HEK293 (cell line): Measurements from ENCODE around the gene DNAJC21.
A peak's percentile ranks its signal among the peaks of the same experiment; 100 is the strongest.

ENCODE experiments used
- BCL11A ChIP-seq: fragments of 450-650 bp; formaldehyde crosslinking; IDR thresholded peaks from 2 replicates; pipeline ENCODE4 v1.5.1; 2016; ENCODE audit warnings: low read depth, missing biosample characterization, missing genetic modification characterization
- PRDM6 ChIP-seq: fragments of 450-650 bp; formaldehyde crosslinking; IDR thresholded peaks from 2 replicates; pipeline ENCODE4 v1.5.1; 2017; ENCODE audit warnings: missing biosample characterization, missing genetic modification characterization
- SCRT2 ChIP-seq: fragments of 450-650 bp; formaldehyde crosslinking; IDR thresholded peaks from 2 replicates; pipeline ENCODE4 v1.5.1; 2016; ENCODE audit warnings: missing biosample characterization, missing genetic modification characterization
- WT1 ChIP-seq: fragments of 450-650 bp; formaldehyde crosslinking; IDR thresholded peaks from 2 replicates; pipeline ENCODE4 v1.5.1; 2016; ENCODE audit warnings: missing biosample characterization, missing genetic modification characterization
- YY1 ChIP-seq: fragments of 450-650 bp; formaldehyde crosslinking; IDR thresholded peaks from 2 replicates; pipeline ENCODE4 v1.5.1; 2018; ENCODE audit warnings: missing biosample characterization, missing genetic modification characterization
- ZEB2 ChIP-seq: fragments of 450-650 bp; formaldehyde crosslinking; IDR thresholded peaks from 2 replicates; pipeline ENCODE4 v1.5.1; 2016; ENCODE audit warnings: missing biosample characterization, missing genetic modification characterization
- ZNF112 ChIP-seq: fragments of 450-650 bp; formaldehyde crosslinking; IDR thresholded peaks from 2 replicates; pipeline ENCODE4 v1.5.0; 2017; ENCODE audit warnings: missing biosample characterization, missing genetic modification characterization
- ZNF146 ChIP-seq: fragments of 450-650 bp; formaldehyde crosslinking; IDR thresholded peaks from 2 replicates; pipeline ENCODE4 v1.5.1; 2016; ENCODE audit warnings: missing biosample characterization, missing genetic modification characterization
- ZNF16 ChIP-seq: fragments of 450-650 bp; formaldehyde crosslinking; IDR thresholded peaks from 2 replicates; pipeline ENCODE4 v1.5.1; 2016; ENCODE audit warnings: low read depth, missing biosample characterization, missing genetic modification characterization
- ZNF324 ChIP-seq: fragments of 450-650 bp; formaldehyde crosslinking; IDR thresholded peaks from 2 replicates; pipeline ENCODE4 v1.5.1; 2016; ENCODE audit warnings: missing biosample characterization, missing genetic modification characterization
- ZNF366 ChIP-seq: fragments of 450-650 bp; formaldehyde crosslinking; conservative IDR thresholded peaks from 2 replicates; pipeline ENCODE4 v1.5.1; 2016; ENCODE audit warnings: missing biosample characterization, missing genetic modification characterization
- ZNF416 ChIP-seq: fragments of 450-650 bp; formaldehyde crosslinking; IDR thresholded peaks from 2 replicates; pipeline ENCODE4 v1.5.1; 2016; ENCODE audit warnings: missing biosample characterization, missing genetic modification characterization
- ZNF518A ChIP-seq: fragments of 450-650 bp; formaldehyde crosslinking; conservative IDR thresholded peaks from 2 replicates; pipeline ENCODE4 v1.5.1; 2016; ENCODE audit warnings: low read depth, missing biosample characterization, missing genetic modification characterization
- ZNF555 ChIP-seq: fragments of 450-650 bp; formaldehyde crosslinking; conservative IDR thresholded peaks from 2 replicates; pipeline ENCODE4 v1.5.1; 2017; ENCODE audit warnings: missing biosample characterization, mild to moderate bottlenecking, missing genetic modification characterization, inconsistent platforms
- ZNF639 ChIP-seq: fragments of 450-650 bp; formaldehyde crosslinking; IDR thresholded peaks from 2 replicates; pipeline ENCODE4 v1.5.1; 2016; ENCODE audit warnings: missing biosample characterization, missing genetic modification characterization
- ZNF660 ChIP-seq: fragments of 450-650 bp; IDR thresholded peaks from 2 replicates; pipeline ENCODE4 v1.5.1; 2018; ENCODE audit warnings: missing biosample characterization, mild to moderate bottlenecking, missing genetic modification characterization
- ZNF776 ChIP-seq: fragments of 450-650 bp; formaldehyde crosslinking; IDR thresholded peaks from 2 replicates; pipeline ENCODE4 v1.5.0; 2017; ENCODE audit warnings: missing biosample characterization, missing genetic modification characterization, borderline replicate concordance
- ZNF837 ChIP-seq: fragments of 450-650 bp; formaldehyde crosslinking; IDR thresholded peaks from 2 replicates; pipeline ENCODE4 v1.5.1; 2016; ENCODE audit warnings: missing biosample characterization, missing genetic modification characterization
- ZSCAN16 ChIP-seq: fragments of 450-650 bp; formaldehyde crosslinking; IDR thresholded peaks from 2 replicates; pipeline ENCODE4 v1.5.1; 2016; ENCODE audit warnings: missing biosample characterization, missing genetic modification characterization
- ZXDB ChIP-seq: fragments of 450-650 bp; formaldehyde crosslinking; IDR thresholded peaks from 2 replicates; pipeline ENCODE4 v1.5.1; 2016; ENCODE audit warnings: missing biosample characterization, missing genetic modification characterization
- TF ChIP-seq, protein P1 (sequence below): fragments of 450-650 bp; formaldehyde crosslinking; IDR thresholded peaks from 2 replicates; pipeline ENCODE4 v1.5.1; 2017; ENCODE audit warnings: missing biosample characterization, missing genetic modification characterization
- TF ChIP-seq, protein P2 (sequence below): fragments of 450-650 bp; formaldehyde crosslinking; IDR thresholded peaks from 2 replicates; pipeline ENCODE4 v1.5.1; 2016; ENCODE audit warnings: missing biosample characterization, missing genetic modification characterization, borderline replicate concordance

DNAJC21 gene

DNA sequence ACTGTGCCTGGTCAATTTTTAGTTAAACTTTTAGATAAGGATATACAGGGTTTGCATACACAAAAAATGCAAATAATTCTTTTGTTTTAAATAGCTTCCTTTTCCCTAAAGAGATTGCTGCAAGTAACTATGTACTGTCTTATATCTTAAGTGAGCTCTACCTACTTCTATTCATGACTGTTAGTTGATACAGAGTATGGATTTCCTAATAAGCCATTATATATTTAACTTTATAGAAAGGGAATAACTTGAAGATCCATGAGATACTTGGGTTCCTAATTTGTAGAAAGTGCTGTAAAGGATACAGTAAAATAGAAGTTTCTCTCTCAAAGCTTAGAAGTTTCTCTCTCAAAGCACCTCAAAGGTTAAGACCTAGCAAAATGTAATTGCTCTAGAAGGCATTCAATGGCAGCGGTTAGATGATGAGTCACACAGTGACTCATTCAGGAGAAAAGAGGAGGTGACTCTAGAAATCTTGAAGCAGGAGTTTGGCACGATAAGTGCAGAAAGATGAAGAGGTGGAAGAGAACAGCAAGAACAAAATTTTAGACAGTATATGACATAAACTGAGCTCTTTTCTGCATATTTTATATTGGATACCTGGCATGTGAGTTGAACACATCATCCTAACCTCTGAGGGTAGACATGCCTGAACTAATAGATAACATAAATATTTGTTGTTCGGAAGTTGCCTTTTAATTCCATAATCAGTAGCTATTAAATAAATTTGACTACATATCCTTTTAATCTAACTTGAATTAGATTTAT, 5.5 kb upstream of the DNAJC21 start (continued):
- peak; percentile 64; the same call in 1 of the 2 replicates for TF ChIP-seq WT1
- no peak for TF ChIP-seq ZNF555
- no peak for TF ChIP-seq YY1 (tag by site-specific recombination)
- TF ChIP-seq, protein P1, sequence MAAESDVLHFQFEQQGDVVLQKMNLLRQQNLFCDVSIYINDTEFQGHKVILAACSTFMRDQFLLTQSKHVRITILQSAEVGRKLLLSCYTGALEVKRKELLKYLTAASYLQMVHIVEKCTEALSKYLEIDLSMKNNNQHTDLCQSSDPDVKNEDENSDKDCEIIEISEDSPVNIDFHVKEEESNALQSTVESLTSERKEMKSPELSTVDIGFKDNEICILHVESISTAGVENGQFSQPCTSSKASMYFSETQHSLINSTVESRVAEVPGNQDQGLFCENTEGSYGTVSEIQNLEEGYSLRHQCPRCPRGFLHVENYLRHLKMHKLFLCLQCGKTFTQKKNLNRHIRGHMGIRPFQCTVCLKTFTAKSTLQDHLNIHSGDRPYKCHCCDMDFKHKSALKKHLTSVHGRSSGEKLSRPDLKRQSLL (tag by site-specific recombination): peak; percentile 68
- TF ChIP-seq ZNF112 (tag by site-specific recombination): no peak
- TF ChIP-seq ZXDB (tag by site-specific recombination): peak; percentile 58
- peak; percentile 96 for TF ChIP-seq ZNF366 (tag by site-specific recombination)
- TF ChIP-seq ZNF776: no peak
- no peak for TF ChIP-seq ZNF837 (tag by site-specific recombination)
- TF ChIP-seq, protein P2, sequence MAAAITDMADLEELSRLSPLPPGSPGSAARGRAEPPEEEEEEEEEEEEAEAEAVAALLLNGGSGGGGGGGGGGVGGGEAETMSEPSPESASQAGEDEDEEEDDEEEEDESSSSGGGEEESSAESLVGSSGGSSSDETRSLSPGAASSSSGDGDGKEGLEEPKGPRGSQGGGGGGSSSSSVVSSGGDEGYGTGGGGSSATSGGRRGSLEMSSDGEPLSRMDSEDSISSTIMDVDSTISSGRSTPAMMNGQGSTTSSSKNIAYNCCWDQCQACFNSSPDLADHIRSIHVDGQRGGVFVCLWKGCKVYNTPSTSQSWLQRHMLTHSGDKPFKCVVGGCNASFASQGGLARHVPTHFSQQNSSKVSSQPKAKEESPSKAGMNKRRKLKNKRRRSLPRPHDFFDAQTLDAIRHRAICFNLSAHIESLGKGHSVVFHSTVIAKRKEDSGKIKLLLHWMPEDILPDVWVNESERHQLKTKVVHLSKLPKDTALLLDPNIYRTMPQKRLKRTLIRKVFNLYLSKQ: no peak
- peak; percentile 46 for TF ChIP-seq ZNF518A (tag by site-specific recombination)
- no peak for TF ChIP-seq ZNF16 (tag by site-specific recombination)
- peak; percentile 29; the same call in 1 of the 2 replicates for TF ChIP-seq BCL11A
- TF ChIP-seq ZSCAN16 (tag by site-specific recombination): no peak
- TF ChIP-seq ZNF146 (tag by site-specific recombination): no peak
- TF ChIP-seq ZNF416 (tag by site-specific recombination): no peak
- peak; percentile 70; the same call in 1 of the 2 replicates for TF ChIP-seq ZNF324 (tag by site-specific recombination)
- TF ChIP-seq ZNF660: peak; percentile 96
- TF ChIP-seq PRDM6 (tag by site-specific recombination): peak; percentile 94
- TF ChIP-seq ZNF639 (tag by site-specific recombination): peak; percentile 60; the same call in 1 of the 2 replicates
- TF ChIP-seq ZEB2: peak; percentile 75; the same call in 1 of the 2 replicates
- no peak for TF ChIP-seq SCRT2 (tag by site-specific recombination)
- TF ChIP-seq, all 188 proteins: peak for 30
